HCT116 (cell line): ENCODE data around the gene ADGRB3. TPM values are rescaled to one million over a fixed set of nuclear protein-coding genes. Genes with fewer than 3 reads are reported as not detected.

ENCODE experiments used
- ATAC-seq: fragments of 200-7000 bp; cut with Tn5 transposase; 2 replicates; pipeline ENCODE4 v1.9.1; 2020; ENCODE audit warnings: mild to moderate bottlenecking, moderate library complexity
- BruUV-seq: library from RNA; stranded (reverse); fragments of 400-500 nt; replicated peaks from 2 replicates; lab custom pipeline; 2021; lab: Mats Ljungman, UMichigan
- CTCF ChIA-PET: fragments of 300-600 bp; sonication (Branson Sonifier 250); formaldehyde crosslinking; loops from one replicate; lab custom pipeline; 2021; ENCODE audit warnings: antibody characterized with exemption; lab: Charles Lee
- POLR2A ChIA-PET: fragments of 300-600, 350-600 bp; sonication (Branson Sonifier 250); formaldehyde crosslinking; loops from one replicate; lab custom pipeline; 2021; ENCODE audit warnings: antibody characterized with exemption; lab: Charles Lee
- RAD21 ChIA-PET, 2 experiments: fragments of 300-600 bp; sonication (Branson Sonifier 250); formaldehyde crosslinking; loops; one replicate each; lab custom pipeline; 2023; ENCODE audit warnings: low total read pairs in 2 of 2; ENCODE audit not compliant: uncharacterized antibody in 2 of 2, unreplicated experiment in 2 of 2, low non-redundant PET in 1 of 2; lab: Charles Lee
- DNase-seq: peaks from one replicate; pipeline ENCODE4 v3.0.0-alpha.2; 2010; ENCODE audit warnings: low read depth, low spot score
- H2AFZ ChIP-seq: fragments of 200-600 bp; shearing (Covaris generic), sonication (generic); 2 replicates; pipeline ENCODE4 v1.6.1; 2017; ENCODE audit warnings: low read depth, mixed run types, mixed read lengths, antibody characterized with exemption, low read length; ENCODE audit not compliant: poor library complexity, severe bottlenecking
- H3K27ac ChIP-seq: 2 replicates; pipeline ENCODE4 v1.5.1; 2012; ENCODE audit warnings: low read depth, low read length
- H3K27me3 ChIP-seq: fragments of 200-600 bp; sonication (generic); 2 replicates; pipeline ENCODE4 v1.6.1; 2016; ENCODE audit warnings: mixed run types, low read length, mixed read lengths; ENCODE audit not compliant: insufficient read depth
- H3K36me3 ChIP-seq, 2 experiments: fragments of 200-500 bp in 1 of 2; fragments of 200-600 bp in 1 of 2; sonication (Bioruptor generic) in 1 of 2; sonication (generic) in 1 of 2; 2 replicates each; pipeline versions ENCODE4 v1.5.1 to v1.6.1; 2014 to 2016; ENCODE audit warnings: low read length in 2 of 2, inconsistent platforms in 1 of 2, mixed read lengths in 1 of 2, mixed run types in 1 of 2; ENCODE audit not compliant: insufficient read depth in 2 of 2, control insufficient read depth in 1 of 2
- H3K4me1 ChIP-seq, 2 experiments: fragments of 200-600 bp in 1 of 2; sonication (generic) in 1 of 2; 2 replicates each; pipeline versions ENCODE4 v1.5.1 to v1.6.1; 2012 to 2017; ENCODE audit warnings: low read length in 2 of 2, inconsistent platforms in 1 of 2, mild to moderate bottlenecking in 1 of 2, mixed read lengths in 1 of 2, mixed run types in 1 of 2, moderate library complexity in 1 of 2; ENCODE audit not compliant: insufficient read depth in 2 of 2, control insufficient read depth in 1 of 2
- H3K4me2 ChIP-seq: fragments of 200-600 bp; sonication (generic); 2 replicates; pipeline ENCODE4 v1.6.1; 2017; ENCODE audit warnings: mixed run types, low read length, mixed read lengths
- H3K4me3 ChIP-seq, 2 experiments: fragments of 200-600 bp in 1 of 2; sonication (generic) in 1 of 2; replicated peaks in 1 of 2; 2 replicates each; pipeline ENCODE4 v1.5.1; 2011 to 2016; ENCODE audit warnings: low read length in 2 of 2, control low read depth in 1 of 2, low read depth in 1 of 2, mild to moderate bottlenecking in 1 of 2, mixed read lengths in 1 of 2, mixed run types in 1 of 2
- H3K79me2 ChIP-seq: fragments of 200-600 bp; sonication (generic); 2 replicates; pipeline ENCODE4 v1.6.1; 2017; ENCODE audit warnings: mild to moderate bottlenecking, mixed run types, low read length, moderate library complexity, mixed read lengths; ENCODE audit not compliant: insufficient read depth
- H3K9ac ChIP-seq: fragments of 200-600 bp; sonication (generic); 2 replicates; pipeline ENCODE4 v1.6.1; 2016; ENCODE audit warnings: low read length, mixed read lengths
- H3K9me2 ChIP-seq: fragments of 200-600 bp; sonication (generic), shearing (Covaris generic); 2 replicates; pipeline ENCODE4 v1.6.1; 2017; ENCODE audit warnings: mixed run types, mild to moderate bottlenecking, moderate library complexity; ENCODE audit not compliant: insufficient read depth
- H3K9me3 ChIP-seq, 2 experiments: fragments of 200-500 bp in 1 of 2; fragments of 200-600 bp in 1 of 2; sonication (Bioruptor generic) in 1 of 2; sonication (generic) in 1 of 2; 2 replicates each; pipeline ENCODE4 v1.6.1; 2014 to 2017; ENCODE audit warnings: low read length in 2 of 2, mixed read lengths in 2 of 2, inconsistent platforms in 1 of 2, low read depth in 1 of 2, mild to moderate bottlenecking in 1 of 2, mixed run types in 1 of 2, moderate library complexity in 1 of 2; ENCODE audit not compliant: control insufficient read depth in 1 of 2, insufficient read depth in 1 of 2
- H4K20me1 ChIP-seq: fragments of 200-600 bp; sonication (generic), shearing (Covaris generic); 2 replicates; pipeline ENCODE4 v1.6.1; 2017; ENCODE audit warnings: mixed run types, mild to moderate bottlenecking, moderate library complexity; ENCODE audit not compliant: insufficient read depth
- ATF3 ChIP-seq: IDR thresholded peaks from 2 replicates; pipeline ENCODE4 v1.6.1; 2012
- CBX3 ChIP-seq: IDR thresholded peaks from 2 replicates; pipeline ENCODE4 v1.6.1; 2012; ENCODE audit warnings: low read depth
- CEBPB ChIP-seq: IDR thresholded peaks from 2 replicates; pipeline ENCODE4 v1.6.1; 2012; ENCODE audit warnings: low read depth
- EGR1 ChIP-seq: IDR thresholded peaks from 2 replicates; pipeline ENCODE4 v1.6.1; 2012; ENCODE audit warnings: low read depth
- EZH2 ChIP-seq: fragments of 200-600 bp; sonication (generic); IDR thresholded peaks from 2 replicates; pipeline ENCODE4 v1.6.1; 2017; ENCODE audit warnings: antibody characterized with exemption, mixed run types
- EZH2phosphoT487 ChIP-seq: fragments of 200-600 bp; IDR thresholded peaks from 2 replicates; pipeline ENCODE4 v1.6.1; 2018; ENCODE audit warnings: antibody characterized with exemption, borderline replicate concordance
- FOSL1 ChIP-seq: IDR thresholded peaks from 2 replicates; pipeline ENCODE4 v1.6.1; 2012; ENCODE audit warnings: low read depth
- JUND ChIP-seq: IDR thresholded peaks from 2 replicates; pipeline ENCODE4 v1.6.1; 2012
- POLR2A ChIP-seq: IDR thresholded peaks from 2 replicates; pipeline ENCODE4 v1.7.0; 2011; ENCODE audit warnings: borderline replicate concordance; ENCODE audit not compliant: insufficient read depth, insufficient read length; ENCODE audit errors: extremely low read depth
- POLR2AphosphoS5 ChIP-seq: IDR thresholded peaks from 2 replicates; pipeline ENCODE4 v1.6.1; 2011; ENCODE audit warnings: mild to moderate bottlenecking, low read depth, low read length, moderate library complexity
- SIN3A ChIP-seq: IDR thresholded peaks from 2 replicates; pipeline ENCODE4 v1.6.1; 2012; ENCODE audit warnings: low read depth
- SP1 ChIP-seq: IDR thresholded peaks from 2 replicates; pipeline ENCODE4 v1.6.1; 2012; ENCODE audit warnings: low read depth
- SRF ChIP-seq: IDR thresholded peaks from 2 replicates; pipeline ENCODE4 v1.6.1; 2012; ENCODE audit warnings: low read depth
- TCF7L2 ChIP-seq: IDR thresholded peaks from 2 replicates; pipeline ENCODE4 v1.7.0; 2011; ENCODE audit warnings: borderline replicate concordance, inconsistent platforms; ENCODE audit not compliant: insufficient read depth, insufficient read length; ENCODE audit errors: extremely low read depth
- ZNF274 ChIP-seq: fragments of 200-500 bp; sonication (Bioruptor generic); IDR thresholded peaks from 2 replicates; pipeline ENCODE4 v1.6.1; 2014; ENCODE audit warnings: mild to moderate bottlenecking, low read depth, low read length, inconsistent platforms
- intact Hi-C: fragments of 100-400 bp; cut with micrococcal nuclease; formaldehyde crosslinking; loops from 2 replicates; pipeline ENCODE4 v1.10.0; 2022
- total RNA-seq: library from RNA; stranded (reverse); gene quantifications from one replicate; pipeline ENCODE4 v1.2.1, GENCODE V29; 2021; ENCODE audit not compliant: unreplicated experiment
- TF ChIP-seq, protein P1 (sequence below): IDR thresholded peaks from 2 replicates; pipeline ENCODE4 v1.6.1; 2012

The ADGRB3 gene
- total RNA-seq, 1 experiment from 2014 or later: not detected

DNA sequence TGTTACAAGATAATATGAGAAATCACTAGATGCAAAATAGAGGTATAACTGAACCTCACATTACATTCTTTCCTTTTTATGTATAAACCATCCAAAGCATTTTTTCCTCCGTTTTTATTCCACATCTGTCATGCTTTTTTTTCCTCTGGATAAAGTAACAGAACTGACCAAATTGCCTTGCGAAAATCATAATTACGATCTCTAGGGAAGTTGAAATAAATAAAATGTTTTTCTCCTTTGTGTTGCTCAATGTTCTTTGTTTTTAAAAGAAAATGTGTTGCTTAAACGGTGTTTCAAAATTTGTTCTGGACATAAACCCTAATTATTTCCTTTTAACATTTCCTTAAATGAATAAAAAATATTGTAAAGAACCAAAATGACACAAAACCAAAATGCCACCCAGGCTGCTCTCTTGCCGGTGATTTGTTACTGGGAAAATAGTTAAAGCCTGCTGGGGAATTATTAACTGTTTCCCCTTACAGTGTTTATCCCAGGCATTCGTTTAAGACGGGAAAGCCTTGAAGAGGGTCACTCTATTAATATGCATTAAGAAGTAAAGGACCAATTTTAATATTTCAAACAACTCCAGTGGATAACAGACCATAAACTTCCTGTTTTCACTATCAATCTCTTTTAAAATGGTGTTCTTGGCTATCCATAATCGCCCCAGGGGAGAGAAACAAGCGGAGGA is 1.7 kb upstream of the ADGRB3 start:
- Histone ChIP-seq H3K9me3 (peaks cover 3% of the 10 kb centered on the region in 2 experiments; a peak in 2 of 4 replicates), H3K4me1 (no peaks in the 10 kb centered on the region), H3K9ac (no peak overlapping the region), H3K9me2 (no peaks in the 10 kb centered on the region), H4K20me1 (no peaks in the 10 kb centered on the region), H3K4me3 (no peak overlapping the region)
- intact Hi-C loops: no loop called here
- CTCF ChIA-PET: no interaction called here
- POLR2A ChIA-PET: no interaction called here
- ATAC-seq: no peak
- no peak for TF ChIP-seq SP1
- TF ChIP-seq SRF: no peak
- no peak for TF ChIP-seq CBX3
- TF ChIP-seq FOSL1: no peak
- TF ChIP-seq EGR1: no peak
- TF ChIP-seq, protein P1, sequence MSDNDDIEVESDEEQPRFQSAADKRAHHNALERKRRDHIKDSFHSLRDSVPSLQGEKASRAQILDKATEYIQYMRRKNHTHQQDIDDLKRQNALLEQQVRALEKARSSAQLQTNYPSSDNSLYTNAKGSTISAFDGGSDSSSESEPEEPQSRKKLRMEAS: no peak
- no peak for TF ChIP-seq SIN3A
- TF ChIP-seq TCF7L2: no peak
- TF ChIP-seq EZH2phosphoT487: no peak
- no peak for TF ChIP-seq ATF3
- TF ChIP-seq EZH2: no peak
- TF ChIP-seq POLR2A: no peak
- no peak for TF ChIP-seq JUND
- no peak for TF ChIP-seq ZNF274
- TF ChIP-seq CEBPB: no peak
- no peak for TF ChIP-seq POLR2AphosphoS5
- TF ChIP-seq, all 23 proteins: peak for 0
- RAD21 ChIA-PET: no interaction called here
- H3K27ac ChIP-seq: no peak overlapping the region
- no peaks in the 10 kb centered on the region for H3K36me3 ChIP-seq
- no peaks in the 10 kb centered on the region for H3K79me2 ChIP-seq
- no peak for DNase-seq
- H3K4me2 ChIP-seq: no peak overlapping the region
- H2AFZ ChIP-seq: no peak overlapping the region
- no peaks in the 10 kb centered on the region for H3K27me3 ChIP-seq
- no TSS peak for BruUV-seq
